CD4-positive, alpha-beta T cell treated with Interleukin-10 for 1 hour (primary cell): Measurements from ENCODE around the gene DROSHA.

Experiments
- DNase-seq: peaks from one replicate; pipeline ENCODE4 v3.0.0-alpha.2; 2020

Gene DROSHA

DNA sequence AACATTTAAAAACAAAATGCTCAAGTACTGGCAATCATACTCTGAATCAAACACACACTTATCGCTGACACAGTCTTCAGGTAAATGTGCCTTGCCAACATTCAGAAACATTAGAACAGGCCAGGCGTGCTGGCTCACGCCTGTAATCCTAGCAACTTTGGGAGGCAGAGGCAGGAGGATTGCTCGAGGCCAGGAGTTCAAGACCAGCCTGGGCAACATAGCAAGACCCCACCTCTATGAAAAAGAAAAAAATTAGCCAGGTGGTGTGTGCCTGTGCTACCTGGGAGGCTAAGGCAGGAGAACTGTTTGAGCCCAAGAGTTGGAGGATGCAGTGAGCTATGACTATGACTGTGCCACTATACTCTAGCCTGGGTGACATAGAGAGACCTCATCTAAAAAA lies 20.6 kb downstream of the DROSHA start:
- DNase-seq: no peak

DNA sequence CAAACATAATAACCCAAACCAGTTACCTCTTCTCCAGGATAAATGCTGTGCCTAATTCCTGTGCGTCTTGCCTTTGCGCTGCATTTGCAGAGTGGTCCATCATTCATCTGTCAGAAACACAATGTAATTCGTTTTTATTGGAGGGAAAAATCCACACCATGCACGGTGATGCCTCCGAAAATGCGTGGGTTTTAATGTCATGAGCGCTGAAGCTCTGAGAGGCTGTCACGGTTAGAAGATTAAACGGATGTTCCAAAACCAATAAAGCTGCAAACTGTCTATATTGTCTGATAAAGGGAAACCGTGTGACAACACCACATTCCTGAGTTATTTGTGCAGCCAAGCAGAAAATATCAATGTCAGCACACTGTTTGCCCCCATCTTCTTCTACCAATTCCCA lies 27.4 kb downstream of the DROSHA start:
- DNase-seq: no peak

DNA sequence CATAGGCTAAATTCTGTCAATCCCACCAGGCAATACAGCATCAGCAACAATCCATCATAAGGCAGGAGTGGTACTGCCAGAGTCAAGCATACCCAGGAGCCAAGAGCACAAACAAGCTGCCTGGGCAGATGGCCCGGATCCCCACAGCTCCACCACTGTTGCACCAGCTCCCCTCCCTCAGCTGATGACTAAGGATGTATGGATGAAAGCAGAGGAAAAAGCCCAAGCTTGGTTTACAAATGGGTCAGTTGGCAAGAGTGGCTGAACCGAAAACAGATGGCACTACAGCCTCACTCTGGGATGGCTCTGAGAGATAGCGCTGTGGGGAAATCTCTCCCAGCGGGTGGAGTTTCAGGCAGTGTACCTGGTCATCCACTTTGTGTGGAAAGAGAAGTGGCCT lies 29.4 kb downstream of the DROSHA start:
- no peak for DNase-seq

DNA sequence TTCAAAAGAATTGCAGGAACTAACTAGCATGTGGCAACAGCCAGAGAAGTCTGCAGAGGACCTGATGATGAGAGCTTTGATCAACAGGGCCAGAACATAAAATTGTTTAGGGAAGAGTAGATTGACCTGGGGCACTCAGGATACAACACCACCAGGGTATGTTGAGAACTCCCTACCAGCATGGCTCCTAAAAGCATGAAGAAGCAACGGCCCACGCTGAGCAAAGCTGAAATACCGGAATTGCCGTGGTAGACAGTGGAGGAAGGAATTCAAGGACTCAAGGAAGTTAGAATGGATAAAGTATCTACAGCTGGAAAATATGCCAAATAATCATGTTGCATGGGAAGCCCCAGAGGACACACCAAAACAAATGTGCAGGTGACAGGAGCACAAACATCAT lies 31.6 kb downstream of the DROSHA start:
- DNase-seq: no peak

DNA sequence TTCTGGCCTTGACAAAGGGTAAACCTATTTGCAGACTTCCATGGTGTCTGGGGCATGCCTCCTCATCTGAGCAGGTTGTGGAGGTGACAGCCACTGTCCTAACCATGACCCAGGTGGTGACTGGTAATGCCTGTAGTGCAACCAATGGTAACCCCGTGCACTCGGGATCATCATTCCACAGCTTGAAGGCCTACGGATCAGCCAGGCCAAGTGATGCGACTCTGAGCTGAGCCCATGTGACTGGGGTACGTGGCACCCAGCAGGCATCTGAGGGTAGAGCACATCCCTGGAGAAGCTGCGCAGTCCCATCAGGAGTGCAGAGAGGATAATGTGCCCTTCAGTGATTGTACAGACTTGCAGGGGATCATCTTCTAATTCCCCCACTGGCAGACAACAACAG lies 35.0 kb downstream of the DROSHA start:
- no peak for DNase-seq

DNA sequence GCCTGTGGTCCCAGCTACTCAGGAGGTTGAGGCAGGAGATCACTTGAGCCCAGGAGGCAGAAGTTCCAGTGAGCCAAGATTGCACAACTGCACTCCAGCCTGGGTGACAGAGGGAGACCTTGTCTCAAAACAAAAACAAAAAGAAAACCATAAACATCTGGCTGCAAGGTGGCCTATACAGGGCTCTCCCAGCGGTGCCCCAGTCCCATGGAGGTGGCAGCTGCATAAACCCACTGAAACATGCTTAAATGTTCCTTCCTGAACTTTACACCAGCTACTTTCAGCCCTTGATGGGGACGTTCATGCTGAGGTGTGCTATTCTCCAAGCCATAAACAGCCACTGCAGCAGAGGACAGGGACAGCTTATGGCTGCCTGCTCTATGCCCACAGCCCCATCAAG lies 35.6 kb downstream of the DROSHA start:
- no peak for DNase-seq

DNA sequence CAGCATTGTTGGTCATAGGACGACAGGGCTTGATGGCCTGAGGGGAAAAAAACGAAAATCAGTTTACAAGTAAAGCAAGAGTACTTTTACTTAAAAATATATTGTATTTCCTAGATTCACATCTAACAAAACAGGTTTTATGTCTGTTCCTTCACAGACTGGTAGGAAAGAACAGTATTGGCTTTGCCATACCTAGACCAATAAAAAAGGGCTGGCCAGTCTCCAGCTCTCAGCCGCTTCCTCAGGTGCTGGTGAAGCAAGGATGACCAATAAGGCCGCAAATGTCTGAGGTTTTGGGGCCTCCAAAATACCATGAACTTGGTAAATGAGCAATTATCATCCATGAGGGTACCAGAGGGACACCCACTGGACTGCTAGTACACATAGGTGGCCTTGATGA lies 36.6 kb downstream of the DROSHA start:
- DNase-seq: no peak

DNA sequence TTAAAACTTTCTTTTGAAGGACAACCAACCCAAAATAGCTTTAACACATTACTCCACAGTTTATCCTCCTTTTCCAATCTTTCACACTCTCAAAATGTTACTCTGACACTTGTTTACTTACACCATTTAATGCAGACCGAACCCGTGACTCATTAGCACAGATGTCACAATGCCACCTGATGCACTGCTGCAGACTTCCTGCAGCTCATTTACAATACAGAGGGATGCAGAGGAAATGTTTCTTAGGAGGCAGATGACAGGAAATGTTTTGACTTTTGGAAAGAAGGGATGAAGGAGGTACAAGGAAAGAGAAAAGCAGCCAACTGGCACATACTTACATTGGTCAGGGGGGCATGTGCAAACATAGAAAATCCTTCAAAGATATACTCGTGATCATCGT lies 39.0 kb downstream of the DROSHA start:
- no peak for DNase-seq

DNA sequence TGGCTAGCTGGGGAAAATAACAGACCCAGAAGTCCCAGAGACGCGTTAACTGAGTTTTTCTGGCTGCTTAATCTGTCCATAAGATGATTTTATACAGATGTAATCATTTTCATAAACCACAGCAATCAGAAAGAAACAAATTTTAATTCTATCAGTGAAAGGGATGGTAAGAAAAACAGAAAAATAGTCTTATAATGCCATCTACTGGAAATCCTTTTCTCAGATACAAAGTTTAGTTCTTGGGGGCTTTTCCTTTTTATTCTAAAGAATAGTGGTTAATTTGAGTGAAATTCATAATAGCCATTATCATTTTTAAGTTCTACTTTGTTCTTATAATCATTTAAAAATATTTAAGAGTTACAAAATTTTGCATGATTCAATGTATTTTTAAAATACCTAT lies 44.4 kb downstream of the DROSHA start:
- no peak for DNase-seq

DNA sequence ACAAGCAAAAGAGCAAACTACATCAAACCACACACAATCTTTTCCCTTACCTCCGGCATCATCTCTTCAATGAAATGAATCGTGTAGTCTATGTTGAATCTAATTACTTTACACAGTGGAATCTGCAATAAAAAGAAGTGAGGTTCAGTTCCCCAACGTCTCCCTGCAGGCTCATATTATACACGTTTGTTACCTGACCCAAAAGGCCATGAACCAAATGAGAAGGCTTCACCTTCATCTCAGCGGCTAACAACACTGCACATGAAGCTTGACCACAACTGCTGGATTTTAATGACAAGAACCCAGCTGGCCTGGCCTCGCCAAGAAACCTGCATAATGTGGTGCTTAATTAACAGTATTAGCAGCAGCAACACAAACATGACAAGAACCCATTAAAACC lies 45.5 kb downstream of the DROSHA start:
- DNase-seq: no peak

DNA sequence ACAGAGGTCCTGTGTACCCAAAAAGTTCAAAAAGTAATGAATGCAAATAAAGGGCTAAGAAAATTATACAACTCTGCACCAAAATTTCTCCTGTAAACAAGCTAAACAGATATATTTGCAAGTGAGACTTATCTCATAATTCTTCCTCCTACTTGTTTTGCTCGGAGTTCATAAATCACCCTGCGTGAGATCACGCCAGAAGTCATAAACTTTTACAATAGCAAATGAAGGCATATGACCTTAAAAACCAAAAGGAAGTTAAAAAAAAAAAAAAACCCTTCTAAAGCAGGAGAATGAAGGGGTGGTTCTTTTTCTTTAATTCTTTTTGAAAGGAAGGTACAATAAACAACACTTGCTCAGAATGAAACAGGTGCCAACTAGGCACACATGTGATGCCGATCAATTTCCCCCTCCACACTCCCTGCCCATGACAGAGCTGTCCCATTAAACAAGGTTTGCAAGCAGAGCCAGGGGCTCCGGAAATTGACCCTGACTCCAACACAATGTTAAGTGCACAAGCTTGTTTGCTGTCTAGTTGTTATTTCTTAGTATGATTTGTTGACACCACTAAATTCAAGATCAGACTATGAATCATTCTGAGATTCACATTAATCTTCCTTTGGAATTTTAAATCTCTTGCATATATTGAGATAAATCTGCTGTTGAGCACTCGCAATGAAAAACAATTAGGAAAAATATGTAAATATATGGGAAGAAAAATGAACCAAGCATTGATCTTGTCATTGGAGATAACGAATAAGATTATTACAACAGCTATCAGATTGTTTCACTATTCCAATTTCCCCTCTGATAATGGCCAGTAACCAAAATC lies 46.3 kb downstream of the DROSHA start:
- DNase-seq: no peak

DNA sequence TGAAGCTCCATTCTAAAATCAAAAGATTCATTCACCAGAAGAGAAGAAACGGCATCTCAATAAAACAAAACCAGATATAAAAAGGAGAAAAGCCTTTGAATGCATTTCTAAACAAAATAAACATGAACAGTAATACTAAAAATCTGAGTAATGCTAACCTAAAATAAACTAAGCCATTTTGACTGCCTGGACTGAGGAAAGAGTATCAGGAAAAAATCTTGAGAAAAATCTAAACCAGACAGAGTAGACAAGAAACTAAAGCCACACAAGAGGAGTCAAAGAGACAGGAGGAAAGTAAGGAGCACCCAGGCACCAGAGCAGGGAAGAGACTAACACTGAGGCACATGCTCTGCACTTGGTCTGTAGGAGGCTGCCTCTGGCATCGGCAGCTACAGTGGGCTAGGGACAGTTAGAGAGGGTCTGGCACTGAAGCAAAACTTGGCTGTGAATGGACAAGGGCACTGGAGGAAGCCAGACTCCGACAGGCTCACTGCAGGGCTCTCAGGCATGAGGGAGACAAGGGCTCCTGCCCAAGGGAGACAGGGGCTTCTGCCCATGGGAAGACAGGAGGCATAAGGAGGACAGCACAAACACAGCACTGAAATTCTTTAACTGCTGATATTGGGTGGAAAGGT lies 50.2 kb downstream of the DROSHA start:
- no peak for DNase-seq

DNA sequence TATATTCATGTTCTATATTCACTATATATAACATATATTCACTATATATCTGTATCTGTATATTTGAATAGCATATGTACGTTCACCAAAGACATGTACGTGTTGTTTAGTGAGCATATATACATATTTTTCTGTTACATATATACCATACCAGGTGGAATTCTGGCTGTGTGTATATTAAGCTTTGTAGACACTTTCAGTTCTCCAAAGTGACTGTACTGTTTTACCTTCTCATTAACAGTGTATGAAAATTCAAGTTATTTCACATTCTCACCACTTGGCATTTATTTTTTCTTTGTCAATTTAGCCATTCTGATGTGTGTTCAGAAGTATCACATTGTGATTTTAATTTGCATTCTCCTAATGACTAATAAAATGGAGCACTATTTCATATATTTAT lies 52.2 kb downstream of the DROSHA start:
- no peak for DNase-seq

DNA sequence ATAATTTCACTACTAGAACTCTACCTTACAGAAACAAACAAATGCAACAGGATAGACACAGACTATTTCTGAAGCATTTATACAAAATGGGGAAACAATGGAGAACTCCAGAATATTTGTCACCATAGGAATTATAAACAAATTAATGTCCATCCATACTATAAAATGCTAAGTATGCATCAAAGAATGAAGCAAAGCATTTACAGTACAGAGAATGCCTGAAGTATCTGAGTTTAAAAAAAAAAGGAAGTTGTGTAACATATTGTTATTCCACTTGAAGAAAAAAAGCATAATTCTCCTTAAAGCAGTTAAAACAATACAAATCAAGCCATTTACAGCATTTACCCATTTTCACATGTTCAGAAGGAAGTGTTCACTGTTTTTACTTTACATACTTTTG lies 53.0 kb downstream of the DROSHA start:
- no peak for DNase-seq

DNA sequence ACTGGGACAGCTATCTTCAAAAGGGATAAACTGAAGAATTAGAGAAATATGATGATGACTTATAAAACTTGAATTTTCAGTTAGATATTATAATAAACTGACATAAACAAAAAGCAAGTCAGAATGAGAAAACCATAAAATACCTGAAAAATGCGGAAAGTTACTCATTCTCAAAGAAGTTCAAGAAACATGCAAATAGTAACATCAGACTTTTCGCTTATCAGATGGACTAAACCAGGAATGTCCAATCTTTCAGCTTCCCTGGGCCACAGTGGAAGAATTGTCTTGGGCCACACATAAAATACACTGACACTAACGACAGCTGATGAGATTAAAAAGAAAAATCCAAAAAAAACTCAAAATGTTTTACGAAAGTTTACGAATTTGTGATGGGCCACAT lies 53.9 kb downstream of the DROSHA start:
- no peak for DNase-seq

DNA sequence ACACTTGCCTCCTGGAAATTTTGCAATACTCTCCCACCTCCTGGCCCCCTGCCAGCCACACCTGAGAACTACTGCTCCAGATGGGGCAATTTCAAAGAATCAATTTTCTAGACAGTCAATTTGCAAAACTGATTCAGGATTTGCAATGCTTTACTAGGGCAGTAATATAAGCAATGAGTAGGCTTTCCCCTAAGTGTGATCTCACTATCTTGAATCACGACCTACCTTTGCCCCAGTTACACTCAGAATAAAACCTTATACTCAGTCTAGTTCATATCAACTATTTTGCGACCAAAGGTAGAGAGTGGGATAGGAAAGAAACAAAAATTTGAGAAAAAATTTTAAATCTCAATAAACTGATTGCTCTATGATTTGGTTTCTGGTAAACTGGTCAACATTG lies 54.4 kb downstream of the DROSHA start:
- DNase-seq: no peak

DNA sequence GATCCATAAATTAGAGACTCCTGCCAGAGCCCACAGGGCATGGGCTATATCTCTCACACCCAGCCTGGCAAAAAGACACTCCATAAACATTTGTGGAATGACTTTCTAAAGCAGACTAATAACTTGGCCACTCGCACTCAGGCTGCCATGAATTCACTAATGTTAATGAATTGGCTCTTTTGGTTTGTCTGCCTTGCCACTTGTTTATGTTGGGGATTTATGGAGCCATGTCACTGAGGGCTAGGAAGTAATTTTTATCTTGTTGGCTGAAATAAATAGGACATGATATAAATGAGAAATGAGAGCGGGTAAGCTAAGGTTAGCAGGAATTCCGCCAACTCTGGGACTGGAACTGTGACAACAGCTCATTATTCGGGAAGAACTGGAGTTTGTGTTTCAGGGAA lies 55.2 kb downstream of the DROSHA start:
- DNase-seq: no peak

DNA sequence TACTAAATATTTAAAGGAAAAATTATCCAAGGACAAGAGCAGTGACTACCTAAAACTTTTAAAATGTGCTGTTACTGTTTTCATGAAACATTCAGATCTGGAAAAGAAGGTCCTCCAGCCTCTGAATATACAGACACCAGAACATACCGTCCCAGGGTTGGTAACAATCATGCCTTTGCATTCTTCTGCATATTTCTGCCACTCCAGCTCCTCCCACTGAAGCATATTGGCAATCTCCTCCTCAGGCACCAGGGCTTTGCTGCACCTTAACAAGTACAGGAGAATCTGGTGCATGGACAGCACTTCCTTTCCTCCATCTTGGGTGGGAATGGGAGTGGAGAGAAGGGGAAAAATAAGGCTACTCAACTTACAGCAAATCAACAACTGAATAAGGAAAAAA lies 60.0 kb downstream of the DROSHA start:
- DNase-seq: no peak

DNA sequence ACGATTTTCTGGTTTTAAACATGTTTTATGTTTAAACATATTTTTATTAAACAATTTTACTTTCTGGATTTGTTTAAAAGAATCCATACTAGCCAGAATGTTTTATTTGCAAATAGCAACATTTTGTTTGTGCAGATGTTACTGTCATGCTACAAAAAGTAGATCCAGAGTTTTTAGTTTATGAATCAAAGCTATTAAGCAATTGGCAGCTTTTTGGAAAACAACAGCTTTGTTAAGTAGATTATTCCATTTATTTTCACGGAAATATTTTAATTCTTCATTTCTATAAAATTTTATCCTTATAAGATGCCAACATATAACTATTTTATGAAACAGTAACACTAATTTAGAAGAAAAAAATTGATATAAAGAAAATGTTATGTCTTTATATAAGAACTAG lies 60.9 kb downstream of the DROSHA start:
- no peak for DNase-seq

DNA sequence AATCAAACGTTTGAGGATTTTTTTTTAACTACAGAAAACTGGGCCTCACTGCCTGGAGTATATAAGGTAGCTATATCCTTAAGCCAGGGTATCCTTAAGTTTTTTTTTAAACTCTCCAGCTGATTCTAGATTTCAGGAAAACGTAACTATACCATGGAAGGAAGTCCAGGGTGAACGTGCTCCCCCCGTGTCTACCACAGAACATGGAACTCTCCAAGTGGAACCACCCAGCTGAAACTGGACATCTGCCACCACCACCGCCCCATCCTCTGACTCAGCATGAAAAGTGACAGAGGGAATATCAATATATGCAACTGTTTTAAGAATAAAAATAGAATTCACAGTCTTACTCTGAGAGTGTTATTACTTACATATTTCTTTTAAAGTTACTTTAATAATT lies 61.3 kb downstream of the DROSHA start:
- no peak for DNase-seq

DNA sequence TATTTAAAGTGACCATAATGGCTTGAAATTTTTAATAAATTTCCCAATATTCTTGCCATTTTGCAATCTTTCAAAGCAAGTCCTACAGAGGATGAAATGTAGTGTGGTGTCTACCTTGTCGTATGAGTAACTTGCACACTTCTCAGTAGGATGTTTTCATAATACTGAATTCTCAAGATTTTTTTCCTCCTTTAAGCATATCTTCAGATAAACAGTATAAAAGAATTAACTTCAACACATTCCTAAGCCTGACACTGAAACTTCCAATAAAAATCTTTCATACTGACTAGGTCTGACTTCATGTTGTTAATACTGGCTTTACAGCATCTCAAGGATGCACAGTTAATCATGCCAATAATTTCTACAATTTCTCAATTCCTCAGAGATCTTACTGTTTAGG lies 62.0 kb downstream of the DROSHA start:
- no peak for DNase-seq

DNA sequence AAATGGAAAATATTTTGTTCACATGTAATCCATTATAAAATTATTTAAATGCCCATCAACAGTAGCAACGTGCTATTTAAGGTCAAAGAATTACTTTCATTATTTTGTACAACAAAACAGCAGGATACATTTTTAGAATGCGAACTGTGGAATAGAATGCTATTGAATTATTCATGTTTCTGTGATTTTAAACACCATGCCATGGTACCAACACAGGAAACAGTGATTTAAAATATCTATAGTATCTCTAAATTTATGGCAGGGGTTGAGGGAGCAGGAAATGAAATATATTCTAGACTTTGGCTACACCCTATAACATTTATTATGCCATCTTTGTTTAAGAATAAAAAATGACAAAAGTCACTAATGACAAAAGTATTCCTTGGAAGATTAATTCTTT lies 62.4 kb downstream of the DROSHA start:
- DNase-seq: no peak

DNA sequence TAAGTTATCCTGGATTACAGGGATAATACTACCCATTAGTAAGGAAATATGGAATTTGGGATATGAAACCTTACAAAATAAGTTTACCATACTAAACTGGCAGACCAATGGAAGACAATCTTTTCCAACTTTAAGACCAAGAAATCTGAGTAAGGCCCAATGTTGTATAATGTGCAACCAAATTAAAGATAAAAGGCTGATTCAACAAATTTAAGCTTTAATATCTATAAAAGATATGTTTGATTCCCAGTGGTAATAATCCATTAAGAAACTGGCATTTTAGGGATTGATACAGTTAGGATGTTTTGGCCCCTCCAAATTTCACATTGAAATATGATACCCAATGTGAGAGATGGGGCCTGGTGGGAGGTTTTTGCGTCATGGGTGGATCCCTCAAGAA lies 66.6 kb downstream of the DROSHA start:
- DNase-seq: no peak

DNA sequence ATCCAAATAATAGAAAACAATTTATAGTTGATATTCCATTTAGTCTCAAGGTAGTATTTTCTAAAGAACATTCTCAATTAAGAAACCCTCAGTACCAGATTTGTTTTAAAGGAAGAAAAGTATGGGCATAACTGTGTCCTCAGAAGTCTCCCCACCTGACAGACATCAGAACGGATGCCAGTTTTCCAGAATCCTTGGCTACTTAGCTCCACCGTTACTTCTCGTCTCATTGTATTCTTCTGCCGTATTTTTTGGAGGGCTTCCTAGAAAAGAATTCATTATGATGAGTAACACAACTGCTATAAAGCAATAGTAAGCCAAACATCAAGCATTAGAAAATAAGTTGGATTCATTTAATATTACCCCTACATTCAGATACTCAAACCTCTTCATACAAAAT lies 67.8 kb downstream of the DROSHA start:
- DNase-seq: no peak

DNA sequence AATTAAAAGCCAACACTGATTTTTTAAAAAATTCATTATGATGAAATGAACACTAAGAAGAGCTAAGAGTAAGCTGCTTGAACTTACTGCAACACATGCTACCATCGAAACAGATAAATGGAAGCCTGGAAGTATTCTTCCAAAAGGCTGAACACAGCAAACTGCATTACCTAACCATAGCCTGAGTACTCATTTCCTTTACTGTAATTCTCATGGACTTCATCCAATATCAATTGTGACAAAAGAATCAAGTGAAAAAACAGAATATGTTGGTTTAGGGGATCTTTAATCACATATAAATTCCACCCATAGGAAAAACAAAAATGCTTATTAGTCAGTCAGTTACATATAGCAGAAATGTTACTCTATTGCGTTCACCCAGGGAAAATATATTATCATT lies 68.5 kb downstream of the DROSHA start:
- no peak for DNase-seq
